ENCODE measurements around the gene HCAR2. TPM values are rescaled to one million over a fixed set of nuclear protein-coding genes. Genes with fewer than 3 reads are reported as not detected.

HCAR2 gene
- total RNA-seq, 1 experiment from 2014 or later = not detected

GRCh38 chr12:122651520-122652224 lies 51.5 kb downstream of the HCAR2 start:
- Histone ChIP-seq H2BK12ac (ENCODE audit: insufficient read length, low read depth, low read length) (no peak overlapping the region), H3K14ac (ENCODE audit: insufficient read depth, low read length) (no peak overlapping the region), H2BK15ac (ENCODE audit: low read depth, low read length) (no peak overlapping the region), H2AFZ (ENCODE audit: low read length) (no peak overlapping the region), H3K18ac (ENCODE audit: insufficient read length, low read depth, low read length) (no peak overlapping the region), H3K27ac (ENCODE audit: insufficient read length, low read depth, low read length) (no peak overlapping the region), H2AK5ac (ENCODE audit: insufficient read length, low read length) (no peak overlapping the region), H2BK5ac (ENCODE audit: insufficient read length, low read length) (no peak overlapping the region), H3K4ac (ENCODE audit: low read depth, low read length) (no peak overlapping the region), H3T11ph (ENCODE audit: low read length) (no peak overlapping the region), H3K79me2 (ENCODE audit: insufficient read depth, low read length) (no peaks in the 10 kb centered on the region), H3K4me2 (ENCODE audit: insufficient read depth, insufficient read length, low read length) (no peak overlapping the region), H3K9ac (ENCODE audit: extremely low read depth, insufficient read length, low read length) (no peak overlapping the region), H3K4me1 (ENCODE audit: insufficient read depth, low read length) (no peaks in the 10 kb centered on the region), H3K9me3 (ENCODE audit: control insufficient read depth, low read depth, low read length) (no peaks in the 10 kb centered on the region), H3K27me3 (ENCODE audit: insufficient read depth, low read length) (no peaks in the 10 kb centered on the region), H3K23me2 (ENCODE audit: insufficient read length, low read depth, low read length, poor library complexity, severe bottlenecking) (no peaks in the 10 kb centered on the region), H3K56ac (ENCODE audit: insufficient read length, low read depth, low read length) (no peak overlapping the region), H2BK20ac (ENCODE audit: low read depth, low read length, poor library complexity, severe bottlenecking) (no peak overlapping the region), H4K91ac (ENCODE audit: insufficient read length, low read depth, low read length) (no peak overlapping the region), H4K8ac (replicated peaks; ENCODE audit: insufficient read length, low read depth, low read length) (no peak overlapping the region), H3K23ac (ENCODE audit: insufficient read length, low read depth, low read length) (no peak overlapping the region), H2BK120ac (ENCODE audit: low read depth, low read length, poor library complexity, severe bottlenecking) (no peak overlapping the region), H4K20me1 (ENCODE audit: control insufficient read depth, insufficient read depth, insufficient read length) (no peaks in the 10 kb centered on the region), H4K5ac (ENCODE audit: insufficient read length, low read depth, low read length) (no peak overlapping the region), H3K79me1 (ENCODE audit: insufficient read depth, low read depth, low read length, poor library complexity, severe bottlenecking) (no peaks in the 10 kb centered on the region)
- Mint-ChIP-seq H3K27me3 (ENCODE audit: low read depth) (no peaks in the 10 kb centered on the region), H3K27ac (peak overlapping the region in 1 of 3 experiments; percentile 63; a peak in 1 of 7 replicates), H3K4me3 (no peak overlapping the region), H3K4me1 (peaks cover 3 to 6% of the 10 kb centered on the region in 2 experiments; a peak in 3 of 4 replicates), H3K36me3 (ENCODE audit: insufficient read depth in 1 of 3, low read depth in 3 of 3) (no peaks in the 10 kb centered on the region), H3K9me3 (no peaks in the 10 kb centered on the region)
- no CpG with 5 or more reads among the region's 11 CpGs for WGBS (ENCODE audit: extremely low coverage, insufficient read length, low lambda C conversion rate)
- no peak for DNase-seq
- no peak for TF ChIP-seq CTCF (conservative IDR thresholded peaks at IDR 0.05)

Other genes with a start within 250 kb of the HCAR2 start
- 37.3 and 37.4 TPM in 2 replicates for gene ZCCHC8, start 202.4 kb downstream of the HCAR2 start, total RNA-seq (2021)
- gene RSRC2, start 176.4 kb downstream of the HCAR2 start, total RNA-seq (2021) = 64.9 and 66.2 TPM in 2 replicates
- gene KNTC1, start 176.1 kb downstream of the HCAR2 start, total RNA-seq (2021) = 66.8 and 71.3 TPM in 2 replicates
- not detected in 2 replicates for gene HCAR3, start 13.5 kb upstream of the HCAR2 start, total RNA-seq (2021)
- 0.07 TPM in 2 replicates for gene HCAR1, start 27.5 kb upstream of the HCAR2 start, total RNA-seq (2021)
- gene DENR, start 49.5 kb upstream of the HCAR2 start, total RNA-seq (2021) = 104 and 109 TPM in 2 replicates
- gene CCDC62, start 71.2 kb upstream of the HCAR2 start, total RNA-seq (2021) = 0.22 and 0.79 TPM in 2 replicates
- 17.4 and 20.0 TPM in 2 replicates for gene HIP1R, start 132.1 kb upstream of the HCAR2 start, total RNA-seq (2021)
- gene VPS37B, start 192.8 kb upstream of the HCAR2 start, total RNA-seq (2021) = 12.3 and 12.9 TPM in 2 replicates